Measurements from ENCODE around the gene AEBP1. TPM values are rescaled to one million over a fixed set of nuclear protein-coding genes. Genes with fewer than 3 reads are reported as not detected.
A peak's percentile ranks its signal among the peaks of the same experiment; 100 is the strongest.

The AEBP1 gene
- total RNA-seq, 1 experiment from 2014 or later = 49.3 TPM

DNA sequence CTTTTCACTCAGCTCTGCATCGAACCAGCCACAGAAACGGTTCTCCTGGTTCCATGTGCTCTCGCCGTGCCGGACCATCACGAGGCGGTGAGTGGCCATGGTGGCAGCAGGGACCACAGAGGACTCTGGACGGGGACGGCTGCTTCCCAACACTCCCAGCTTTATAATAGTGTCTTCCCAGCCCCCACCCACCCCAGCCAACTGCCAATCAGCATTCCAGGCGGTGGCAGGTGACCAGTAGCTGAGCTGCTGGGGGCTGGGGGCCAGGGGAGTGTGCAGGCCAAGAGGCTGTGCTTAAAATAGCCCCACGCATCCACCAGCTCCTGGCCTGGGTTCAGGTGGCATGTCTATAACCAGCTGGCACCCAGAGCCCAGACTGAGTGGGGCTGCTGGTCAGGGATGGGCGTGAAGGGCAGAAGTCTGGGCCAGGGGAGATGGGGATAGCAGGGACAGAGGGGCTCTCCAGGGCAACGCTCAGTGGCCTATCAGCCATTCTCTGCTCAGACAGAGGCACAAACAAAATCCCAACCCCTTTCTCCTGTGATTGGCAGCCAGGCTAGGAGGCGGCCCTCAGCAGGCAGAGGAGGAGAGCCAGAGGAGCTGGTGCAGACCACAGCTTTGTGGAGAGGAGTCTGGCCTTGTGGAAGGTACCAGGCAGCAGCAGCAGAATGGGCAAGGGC lies 38.6 kb upstream of the AEBP1 start, which contains the start of gene PGAM2:
TSS of gene PGAM2 (minus strand) at position 137 of the 680 bp plus-strand sequence. CDS start at position 99, 38 bp downstream.
- Histone ChIP-seq H2BK20ac (ENCODE audit: low read depth, low read length, poor library complexity, severe bottlenecking) (no peak within 1 kb of the TSS), H3K27ac (ENCODE audit: insufficient read length, low read depth, low read length) (no peak within 1 kb of the TSS), H3K4ac (ENCODE audit: low read depth, low read length) (no peak within 1 kb of the TSS), H4K20me1 (ENCODE audit: control insufficient read depth, insufficient read depth, insufficient read length) (no peaks in the 10 kb centered on the region), H3K23me2 (ENCODE audit: insufficient read length, low read depth, low read length, poor library complexity, severe bottlenecking) (no peaks in the 10 kb centered on the region), H2BK15ac (ENCODE audit: low read depth, low read length) (no peak within 1 kb of the TSS), H2BK12ac (ENCODE audit: insufficient read length, low read depth, low read length) (no peak within 1 kb of the TSS), H4K91ac (ENCODE audit: insufficient read length, low read depth, low read length) (no peak within 1 kb of the TSS), H3K23ac (ENCODE audit: insufficient read length, low read depth, low read length) (no peak within 1 kb of the TSS), H3K56ac (ENCODE audit: insufficient read length, low read depth, low read length) (no peak within 1 kb of the TSS), H2BK5ac (ENCODE audit: insufficient read length, low read length) (no peak within 1 kb of the TSS), H3K79me1 (ENCODE audit: insufficient read depth, low read depth, low read length, poor library complexity, severe bottlenecking) (no peaks in the 10 kb centered on the region), H3K4me2 (ENCODE audit: insufficient read depth, insufficient read length, low read length) (peak within 1 kb of the TSS; percentile 4), H2AK5ac (ENCODE audit: insufficient read length, low read length) (no peak within 1 kb of the TSS), H3K4me1 (ENCODE audit: insufficient read depth, low read length) (peaks cover 10% of the 10 kb centered on the region; the same call in 1 of the 2 replicates), H4K5ac (ENCODE audit: insufficient read length, low read depth, low read length) (no peak within 1 kb of the TSS), H2AFZ (ENCODE audit: low read length) (no peak within 1 kb of the TSS), H2BK120ac (ENCODE audit: low read depth, low read length, poor library complexity, severe bottlenecking) (no peak within 1 kb of the TSS), H3K14ac (ENCODE audit: insufficient read depth, low read length) (peak within 1 kb of the TSS; percentile 20; the same call in 1 of the 2 replicates), H3K9me3 (ENCODE audit: control insufficient read depth, low read depth, low read length) (no peaks in the 10 kb centered on the region), H4K8ac (replicated peaks; ENCODE audit: insufficient read length, low read depth, low read length) (no peak within 1 kb of the TSS), H3K79me2 (ENCODE audit: insufficient read depth, low read length) (no peaks in the 10 kb centered on the region), H3T11ph (ENCODE audit: low read length) (no peak within 1 kb of the TSS), H3K18ac (ENCODE audit: insufficient read length, low read depth, low read length) (peak within 1 kb of the TSS; percentile 3), H3K27me3 (ENCODE audit: insufficient read depth, low read length) (no peaks in the 10 kb centered on the region), H3K9ac (ENCODE audit: extremely low read depth, insufficient read length, low read length) (no peak within 1 kb of the TSS)
- no CpG with 5 or more reads among the region's 14 CpGs for WGBS (ENCODE audit: extremely low coverage, insufficient read length, low lambda C conversion rate)
- no peaks in the 10 kb centered on the region for H3K9me3 Mint-ChIP-seq
- peak within 1 kb of the TSS; percentile 56 to 57; a peak in 4 of 5 replicates for H3K4me3 Mint-ChIP-seq
- H3K4me1 Mint-ChIP-seq = peaks cover 33 to 36% of the 10 kb centered on the region in 2 experiments
- no peak for TF ChIP-seq CTCF (conservative IDR thresholded peaks at IDR 0.05)
- peak; percentile 76 for DNase-seq
- H3K36me3 Mint-ChIP-seq (ENCODE audit: insufficient read depth in 1 of 3, low read depth in 3 of 3) = peaks cover 0 to 11% (median 0%) of the 10 kb centered on the region in 3 experiments; a peak in 5 of 7 replicates
- peak within 1 kb of the TSS; percentile 20 to 88 (median 78); a peak in 2 of 7 replicates for H3K27ac Mint-ChIP-seq
- peaks cover 37% of the 10 kb centered on the region for H3K27me3 Mint-ChIP-seq (ENCODE audit: low read depth)
